HG03039 (cell line): ENCODE measurements around the gene TSPAN18.

Experiments used
- ATAC-seq: cut with Tn5 transposase; IDR thresholded peaks from one replicate; pipeline ENCODE4 v1.9.1; 2021; ENCODE audit warnings: mild to moderate bottlenecking, moderate library complexity; ENCODE audit not compliant: unreplicated experiment

The TSPAN18 gene

GRCh38 chr11:44971185-44971584 is 244.4 kb downstream of the TSPAN18 start:
- no peak for ATAC-seq

GRCh38 chr11:44972746-44973435 is 246.1 kb downstream of the TSPAN18 start:
- no peak for ATAC-seq

DNA sequence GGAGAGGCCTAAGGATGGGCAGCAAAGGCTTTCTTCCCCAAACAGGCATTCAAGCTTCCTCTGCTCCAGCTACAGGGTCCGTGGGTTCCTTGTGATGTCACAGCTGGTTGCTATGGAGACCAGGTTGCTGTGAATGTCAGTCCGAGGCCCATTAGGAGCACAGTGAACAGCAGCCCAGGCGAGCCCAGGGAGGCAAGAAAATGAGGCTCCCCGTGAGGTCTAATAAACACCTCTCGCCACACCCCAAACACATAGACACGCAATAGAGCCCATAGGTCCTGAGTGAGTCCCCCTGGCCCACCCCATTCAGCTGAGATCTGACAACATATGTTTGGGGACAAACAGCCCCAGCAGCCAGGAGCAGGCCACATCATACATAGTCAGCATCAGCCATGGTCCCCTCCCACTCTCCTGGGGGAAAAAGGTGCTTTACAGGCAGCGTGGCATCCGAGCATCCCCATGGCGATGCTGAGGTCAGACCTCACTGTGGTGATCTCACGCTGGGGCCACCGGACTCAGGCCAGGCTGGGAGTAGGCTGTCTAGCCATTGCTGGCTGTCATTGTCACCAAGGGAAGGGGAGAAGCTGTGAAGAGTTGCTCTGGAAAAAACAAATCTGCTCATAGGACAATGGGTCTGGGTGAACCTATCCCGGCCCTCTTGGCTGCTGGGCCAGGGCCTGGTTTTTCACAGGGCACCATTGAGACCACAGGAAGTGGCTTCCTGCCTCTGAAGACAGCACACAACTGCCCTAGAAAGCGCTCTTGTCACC is 247.1 kb downstream of the TSPAN18 start:
- no peak for ATAC-seq

DNA sequence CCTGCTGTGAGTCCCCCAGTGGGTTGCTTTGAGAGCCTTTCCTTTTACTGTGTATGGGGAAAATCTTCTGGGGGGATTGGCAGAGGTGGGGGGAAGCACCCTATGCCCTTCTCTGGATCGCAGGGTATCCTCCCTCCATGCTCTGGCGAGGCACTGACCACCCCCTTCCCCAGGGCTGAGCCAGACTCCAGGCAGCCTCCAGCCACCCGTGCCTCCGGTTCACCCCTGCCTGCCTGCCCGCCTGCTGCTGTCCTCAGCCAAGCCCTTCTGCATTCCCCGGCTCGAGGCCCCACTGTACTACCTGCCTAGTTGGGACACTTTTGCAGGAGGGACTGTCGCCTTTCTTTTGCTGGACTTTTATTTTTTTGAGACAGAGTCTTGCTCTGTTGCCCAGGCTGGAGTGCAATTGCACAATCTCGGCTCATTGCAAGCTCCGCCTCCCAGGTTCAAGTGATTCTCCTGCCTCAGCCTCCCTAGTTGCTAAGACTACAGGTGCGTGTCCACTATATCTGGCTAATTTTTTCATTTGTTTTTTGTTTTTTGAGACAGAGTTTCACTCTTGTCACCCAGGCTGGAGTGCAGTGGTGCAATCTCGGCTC is 247.7 kb downstream of the TSPAN18 start:
- ATAC-seq, result no peak

DNA sequence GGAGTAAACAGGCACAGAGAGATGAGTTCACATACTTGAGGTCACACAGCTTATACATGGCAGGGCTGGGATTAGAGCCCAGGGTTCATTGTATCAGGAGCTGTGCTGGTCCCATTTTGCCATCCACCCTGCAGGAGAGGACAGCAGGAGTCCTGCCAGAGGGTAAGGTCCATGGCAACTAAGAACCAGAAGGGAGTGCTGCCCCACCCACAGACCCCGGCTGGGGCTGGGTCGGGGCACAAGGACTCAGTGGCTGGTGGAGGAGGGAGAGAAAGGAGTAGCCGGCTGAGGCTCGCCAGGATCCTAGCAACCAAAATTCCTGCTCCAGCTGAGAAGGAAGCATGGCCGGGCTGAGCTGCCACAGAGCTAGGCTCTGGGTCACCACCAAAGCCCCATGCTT is 249.8 kb downstream of the TSPAN18 start:
- no peak for ATAC-seq

DNA sequence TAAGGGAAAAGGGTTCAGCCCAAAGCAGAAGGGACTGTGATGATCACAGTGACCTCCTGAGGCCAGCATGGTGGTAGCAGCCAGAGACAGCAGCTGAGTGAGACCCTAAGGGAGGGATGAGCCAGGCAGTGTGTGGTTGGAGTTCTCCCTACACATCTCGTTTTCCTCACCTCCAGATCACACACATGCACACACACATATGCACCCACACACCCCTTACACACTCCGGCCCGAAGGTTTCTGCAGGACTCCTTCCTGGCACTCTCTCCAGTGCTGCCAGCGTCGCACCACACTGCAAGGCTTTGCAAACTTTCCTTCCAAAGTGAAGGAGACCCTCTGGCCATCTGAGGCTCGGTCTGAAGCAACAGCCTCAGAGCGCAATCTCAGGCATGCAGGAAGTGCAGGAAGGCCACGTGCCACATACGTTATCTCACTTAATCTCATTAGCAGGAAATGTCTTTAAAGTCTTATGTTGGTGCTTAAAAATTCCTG is 250.8 kb downstream of the TSPAN18 start:
- ATAC-seq, result no peak

DNA sequence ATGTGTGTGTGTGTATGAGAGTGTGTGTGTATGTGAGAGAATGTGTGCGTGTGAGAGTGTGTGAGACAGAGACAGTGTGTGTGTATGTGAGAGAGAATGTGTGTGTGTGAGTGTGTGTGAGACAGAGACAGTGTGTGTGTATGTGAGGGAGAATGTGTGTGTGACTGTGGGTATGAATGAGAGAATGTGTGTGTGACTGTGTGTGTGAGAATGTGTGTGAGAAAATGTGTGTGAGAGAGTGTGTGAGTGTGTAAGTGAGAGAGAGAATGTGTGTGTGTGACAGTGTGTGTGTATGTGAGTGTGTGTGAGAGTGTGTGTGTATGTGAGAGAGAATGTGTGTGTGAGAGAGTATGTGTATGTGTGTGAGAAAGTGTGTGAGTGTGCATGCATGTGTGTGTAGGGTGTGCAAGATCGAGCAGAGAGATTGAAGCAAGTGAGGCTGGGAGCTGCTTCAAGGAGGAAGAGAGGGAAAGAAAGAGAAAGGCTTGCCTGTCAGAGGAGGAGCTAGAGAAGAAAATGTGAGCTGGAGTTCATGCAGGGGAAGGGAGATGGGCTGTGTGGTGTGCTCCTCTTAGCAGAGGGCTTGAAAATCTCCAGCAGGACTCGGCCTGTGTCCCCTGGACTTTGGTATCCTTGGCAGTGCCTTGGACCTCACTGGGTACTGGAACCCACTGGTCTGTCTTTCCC is 251.7 kb downstream of the TSPAN18 start:
- no peak for ATAC-seq

GRCh38 chr11:44978961-44979331 is 252.2 kb downstream of the TSPAN18 start:
- no peak for ATAC-seq

DNA sequence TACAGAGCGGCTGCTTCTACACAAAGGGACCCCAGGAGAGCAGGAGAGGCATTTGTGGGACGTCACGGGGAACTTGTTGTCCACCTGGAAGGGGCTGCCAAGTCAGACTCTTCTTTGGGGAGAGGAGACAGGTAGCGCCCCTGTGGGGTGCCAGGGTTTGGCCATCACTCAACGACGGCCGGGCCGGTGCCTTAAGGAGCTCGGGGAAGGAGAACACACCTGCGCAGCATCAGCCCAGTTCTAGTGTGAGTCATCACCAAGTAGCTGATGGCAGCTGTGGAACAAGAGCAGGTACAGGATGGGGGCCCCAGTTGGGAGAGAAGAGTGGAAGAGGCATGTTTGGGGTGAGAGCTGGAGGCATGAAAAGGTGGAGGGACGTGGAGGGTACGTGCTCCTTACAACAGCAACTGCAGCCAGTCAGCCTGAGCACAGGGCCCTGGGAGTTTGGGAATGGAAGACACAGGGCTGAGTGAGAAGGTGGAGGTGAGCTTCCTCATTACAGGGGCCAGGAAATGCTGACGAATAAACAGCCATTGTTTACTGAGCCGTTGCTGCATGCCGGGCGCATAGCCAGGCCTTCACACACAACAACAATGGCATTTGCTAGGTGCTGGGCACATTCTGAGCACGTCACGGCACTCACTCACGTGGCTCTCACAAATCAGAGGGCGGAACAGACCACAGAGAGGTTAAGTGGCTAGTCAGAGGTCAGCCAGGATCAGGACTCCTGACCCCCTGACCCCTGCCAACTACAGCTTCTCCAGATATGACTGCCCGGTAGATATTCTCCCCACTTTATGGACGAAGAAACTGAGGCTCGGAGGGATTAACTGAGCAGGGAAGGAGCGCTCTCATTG is 253.0 kb downstream of the TSPAN18 start:
- ATAC-seq, result no peak

DNA sequence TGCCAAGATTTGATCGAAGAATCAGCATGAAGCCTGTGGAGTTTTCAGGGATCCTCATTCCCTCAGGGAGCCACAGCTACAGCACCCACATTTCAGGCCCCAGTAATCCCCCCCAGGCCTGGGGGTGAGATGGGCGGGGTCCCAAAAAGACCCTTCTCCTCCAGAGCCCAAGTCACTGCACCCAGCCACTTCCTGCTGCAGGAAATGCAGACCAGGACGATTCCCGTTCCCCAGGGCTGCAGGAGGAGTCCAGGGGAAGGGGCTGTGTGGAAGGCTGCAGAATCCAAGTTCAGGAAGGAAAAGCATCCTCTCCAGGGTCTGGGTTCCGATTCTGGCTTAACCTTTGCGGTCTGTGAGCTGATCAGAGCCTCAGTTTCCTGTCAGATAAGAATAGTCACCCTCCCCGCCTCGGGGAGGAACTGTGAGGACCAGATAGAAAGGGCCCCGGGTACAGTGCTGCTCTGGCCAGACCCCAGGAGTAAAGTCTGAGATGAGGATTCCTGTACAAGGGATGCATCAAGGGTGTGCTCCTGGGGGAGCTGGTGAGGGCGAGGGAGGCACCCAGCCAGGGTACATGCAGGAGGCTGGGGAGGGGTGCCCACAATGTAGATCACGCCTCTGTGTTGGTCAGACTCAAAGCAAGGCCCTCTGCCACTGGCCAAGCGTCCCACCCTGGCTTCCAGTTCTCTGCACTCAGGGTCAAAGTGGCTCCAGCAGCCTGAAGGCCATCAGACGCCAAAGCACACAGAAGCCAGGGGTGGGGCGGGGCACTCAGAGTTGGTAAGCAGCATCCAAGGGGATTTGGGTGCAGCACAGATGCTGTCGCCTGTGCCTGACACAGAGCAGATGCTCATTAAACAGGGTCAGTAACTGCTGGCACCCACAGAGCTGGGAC is 254.0 kb downstream of the TSPAN18 start:
- ATAC-seq, result no peak
